H9 (cell line): ENCODE measurements around the gene C1orf198. TPM values are rescaled to one million over a fixed set of nuclear protein-coding genes. Genes with fewer than 3 reads are reported as not detected.

Experiments used
- DNase-seq: peaks from one replicate; pipeline ENCODE4 v3.0.0-alpha.2; 2017
- H2AFZ ChIP-seq: one replicate; pipeline ENCODE4 v1.6.1; 2013; ENCODE audit warnings: mild to moderate bottlenecking, low read length, control low read depth, moderate library complexity
- H2AK5ac ChIP-seq: 2 replicates; pipeline ENCODE4 v1.6.1; 2013; ENCODE audit warnings: low read length, control low read depth, mixed read lengths; ENCODE audit not compliant: insufficient read length
- H2BK120ac ChIP-seq: one replicate; pipeline ENCODE4 v1.6.1; 2013; ENCODE audit warnings: low read depth, mild to moderate bottlenecking, low read length, control low read depth, inconsistent platforms; ENCODE audit not compliant: poor library complexity, severe bottlenecking
- H2BK12ac ChIP-seq: 2 replicates; pipeline ENCODE4 v1.6.1; 2013; ENCODE audit warnings: low read length, control low read depth, mixed read lengths, low read depth; ENCODE audit not compliant: insufficient read length
- H2BK15ac ChIP-seq: 2 replicates; pipeline ENCODE4 v1.6.1; 2013; ENCODE audit warnings: low read depth, low read length, control low read depth
- H2BK20ac ChIP-seq: one replicate; pipeline ENCODE4 v1.6.1; 2013; ENCODE audit warnings: low read depth, mild to moderate bottlenecking, low read length, control low read depth, inconsistent platforms; ENCODE audit not compliant: poor library complexity, severe bottlenecking
- H2BK5ac ChIP-seq: 2 replicates; pipeline ENCODE4 v1.6.1; 2013; ENCODE audit warnings: low read length, control low read depth, mixed read lengths; ENCODE audit not compliant: insufficient read length
- H3K14ac ChIP-seq: 2 replicates; pipeline ENCODE4 v1.6.1; 2013; ENCODE audit warnings: low read length, control low read depth; ENCODE audit not compliant: insufficient read depth
- H3K18ac ChIP-seq: 2 replicates; pipeline ENCODE4 v1.6.1; 2013; ENCODE audit warnings: low read depth, mild to moderate bottlenecking, mixed read lengths, low read length, control low read depth; ENCODE audit not compliant: insufficient read length
- H3K23ac ChIP-seq: 2 replicates; pipeline ENCODE4 v1.6.1; 2013; ENCODE audit warnings: low read length, control low read depth, mixed read lengths, low read depth; ENCODE audit not compliant: insufficient read length
- H3K23me2 ChIP-seq: 2 replicates; pipeline ENCODE4 v1.6.1; 2013; ENCODE audit warnings: low read depth, mild to moderate bottlenecking, mixed read lengths, low read length, control low read depth; ENCODE audit not compliant: insufficient read length, poor library complexity, severe bottlenecking
- H3K27ac ChIP-seq: 2 replicates; pipeline ENCODE4 v1.5.1; 2013; ENCODE audit warnings: low read length, control low read depth, mixed read lengths, low read depth; ENCODE audit not compliant: insufficient read length
- H3K27me3 ChIP-seq: 2 replicates; pipeline ENCODE4 v1.6.1; 2013; ENCODE audit warnings: low read length, control low read depth, inconsistent platforms; ENCODE audit not compliant: insufficient read depth
- H3K4ac ChIP-seq: 2 replicates; pipeline ENCODE4 v1.6.1; 2013; ENCODE audit warnings: low read depth, mild to moderate bottlenecking, control low read depth, inconsistent platforms, low read length, moderate library complexity
- H3K4me1 ChIP-seq: 2 replicates; pipeline ENCODE4 v1.6.1; 2013; ENCODE audit warnings: low read length, control low read depth, inconsistent platforms; ENCODE audit not compliant: insufficient read depth
- H3K4me2 ChIP-seq: 2 replicates; pipeline ENCODE4 v1.6.1; 2013; ENCODE audit warnings: low read length, control low read depth, mixed read lengths; ENCODE audit not compliant: insufficient read length, insufficient read depth
- H3K56ac ChIP-seq: 2 replicates; pipeline ENCODE4 v1.6.1; 2013; ENCODE audit warnings: low read depth, mild to moderate bottlenecking, mixed read lengths, low read length, control low read depth; ENCODE audit not compliant: insufficient read length
- H3K79me1 ChIP-seq: 2 replicates; pipeline ENCODE4 v1.6.1; 2013; ENCODE audit warnings: low read depth, mild to moderate bottlenecking, moderate library complexity, low read length, control low read depth, inconsistent platforms; ENCODE audit not compliant: insufficient read depth, poor library complexity, severe bottlenecking
- H3K79me2 ChIP-seq: 2 replicates; pipeline ENCODE4 v1.6.1; 2013; ENCODE audit warnings: low read length, control low read depth, inconsistent platforms; ENCODE audit not compliant: insufficient read depth
- H3K9ac ChIP-seq: 2 replicates; pipeline ENCODE4 v1.6.1; 2013; ENCODE audit warnings: low read length, control low read depth, mixed read lengths; ENCODE audit not compliant: insufficient read length; ENCODE audit errors: extremely low read depth
- H3K9me3 ChIP-seq: one replicate; pipeline ENCODE4 v1.6.1; 2013; ENCODE audit warnings: low read depth, low read length, inconsistent platforms; ENCODE audit not compliant: control insufficient read depth
- H3T11ph ChIP-seq: one replicate; pipeline ENCODE4 v1.6.1; 2013; ENCODE audit warnings: mild to moderate bottlenecking, low read length, control low read depth, inconsistent platforms
- H4K20me1 ChIP-seq: one replicate; pipeline ENCODE4 v1.6.1; 2013; ENCODE audit not compliant: control insufficient read depth, insufficient read length, insufficient read depth
- H4K5ac ChIP-seq: 2 replicates; pipeline ENCODE4 v1.6.1; 2013; ENCODE audit warnings: low read depth, mild to moderate bottlenecking, mixed read lengths, low read length, control low read depth; ENCODE audit not compliant: insufficient read length
- H4K8ac ChIP-seq: replicated peaks from 2 replicates; pipeline ENCODE4 v1.6.1; 2013; ENCODE audit warnings: low read length, control low read depth, mixed read lengths, low read depth; ENCODE audit not compliant: insufficient read length
- H4K91ac ChIP-seq: 2 replicates; pipeline ENCODE4 v1.6.1; 2013; ENCODE audit warnings: low read depth, mild to moderate bottlenecking, moderate library complexity, mixed read lengths, low read length, control low read depth; ENCODE audit not compliant: insufficient read length
- H3K27ac Mint-ChIP-seq, 3 experiments: 2 replicates in 2 of 3; 3 replicates in 1 of 3; pipeline ENCODE4 v1.8.0; 2020 to 2021; ENCODE audit warnings: mixed read lengths in 3 of 3, mild to moderate bottlenecking in 1 of 3, moderate library complexity in 1 of 3
- H3K27me3 Mint-ChIP-seq: 2 replicates; pipeline ENCODE4 v1.8.0; 2021; ENCODE audit warnings: low read depth, mild to moderate bottlenecking, moderate library complexity, mixed read lengths
- H3K36me3 Mint-ChIP-seq, 3 experiments: 2 replicates in 2 of 3; 3 replicates in 1 of 3; pipeline ENCODE4 v1.8.0; 2020 to 2021; ENCODE audit warnings: low read depth in 3 of 3, mixed read lengths in 3 of 3; ENCODE audit not compliant: insufficient read depth in 1 of 3
- H3K4me1 Mint-ChIP-seq, 2 experiments: 2 replicates each; pipeline ENCODE4 v1.8.0; 2020; ENCODE audit warnings: mixed read lengths in 2 of 2
- H3K4me3 Mint-ChIP-seq, 2 experiments: 2 replicates in 1 of 2; 3 replicates in 1 of 2; pipeline ENCODE4 v1.8.0; 2020 to 2021; ENCODE audit warnings: mild to moderate bottlenecking in 2 of 2, mixed read lengths in 2 of 2, moderate library complexity in 1 of 2
- H3K9me3 Mint-ChIP-seq, 2 experiments: 2 replicates in 1 of 2; 3 replicates in 1 of 2; pipeline ENCODE4 v1.8.0; 2020; ENCODE audit warnings: mild to moderate bottlenecking in 2 of 2, mixed read lengths in 2 of 2, moderate library complexity in 1 of 2
- CTCF ChIP-seq: fragments of 200-600 bp; sonication (generic); conservative IDR thresholded peaks from 3 replicates; pipeline ENCODE4 v1.8.0; 2021; ENCODE audit warnings: antibody characterized with exemption, mild to moderate bottlenecking
- whole genome bisulfite sequencing: extraction: QIAGEN DNeasy Blood & Tissue Kit; methylation state at CpG from one replicate; pipeline ENCODE4 v1.1.7; 2013; ENCODE audit warnings: missing lambda C conversion rate, low lambda C conversion rate, mixed read lengths; ENCODE audit not compliant: insufficient read length; ENCODE audit errors: extremely low coverage; 5-methylcytosine and 5-hydroxymethylcytosine counted together
- total RNA-seq: library from RNA; stranded (reverse); gene quantifications from 2 replicates; pipeline ENCODE4 v1.2.1, GENCODE V29; 2021

Gene C1orf198
- total RNA-seq, 1 experiment from 2014 or later, result 28.9 TPM

- Histone ChIP-seq H2BK15ac (no peak overlapping the region), H3K4me2 (no peak overlapping the region), H3K23me2 (no peaks in the 10 kb centered on the region), H3K4ac (no peak overlapping the region), H3T11ph (no peak overlapping the region), H4K91ac (no peak overlapping the region), H3K23ac (no peak overlapping the region), H3K18ac (no peak overlapping the region), H4K5ac (no peak overlapping the region), H4K20me1 (no peaks in the 10 kb centered on the region), H3K79me2 (no peaks in the 10 kb centered on the region), H3K9me3 (no peaks in the 10 kb centered on the region), H2AFZ (no peak overlapping the region), H3K27me3 (no peaks in the 10 kb centered on the region), H3K9ac (no peak overlapping the region), H4K8ac (no peak overlapping the region), H2BK12ac (no peak overlapping the region), H3K79me1 (no peaks in the 10 kb centered on the region), H3K4me1 (no peaks in the 10 kb centered on the region), H2BK20ac (no peak overlapping the region), H2BK5ac (no peak overlapping the region), H3K27ac (no peak overlapping the region), H3K56ac (no peak overlapping the region), H2AK5ac (no peak overlapping the region), H3K14ac (no peak overlapping the region), H2BK120ac (no peak overlapping the region)
- H3K4me1 Mint-ChIP-seq, result no peaks in the 10 kb centered on the region
- no peaks in the 10 kb centered on the region for H3K36me3 Mint-ChIP-seq
- no peak for DNase-seq
- no peak overlapping the region for H3K4me3 Mint-ChIP-seq
- no peak for TF ChIP-seq CTCF
- H3K9me3 Mint-ChIP-seq, result no peaks in the 10 kb centered on the region; a peak in 1 of 5 replicates
- H3K27ac Mint-ChIP-seq, result no peak overlapping the region
- peaks cover 73% of the 10 kb centered on the region for H3K27me3 Mint-ChIP-seq
- no CpG with 5 or more reads among the region's 3 CpGs for WGBS
These were observed 44.4 kb downstream of the C1orf198 start for GRCh38 chr1:230823931-230824381.
